Fibroblast of lung (primary cell): ENCODE data around the gene GHSR.

Experiments used
- EZH2 ChIP-seq: IDR thresholded peaks from 2 replicates; pipeline ENCODE4 v1.5.1; 2012; ENCODE audit warnings: low read length, control low read depth, mild to moderate bottlenecking; ENCODE audit errors: missing control alignments
- TF ChIP-seq, protein P1 (sequence below), 2 donors: IDR thresholded peaks in 1 of 2; conservative IDR thresholded peaks in 1 of 2; 1 replicate in 1 of 2; 2 replicates in 1 of 2; pipeline ENCODE4 v1.5.1; 2011 to 2012; ENCODE audit warnings: low read length in 2 of 2, control low read depth in 1 of 2, inconsistent platforms in 1 of 2, low read depth in 1 of 2, mild to moderate bottlenecking in 1 of 2

DNA sequence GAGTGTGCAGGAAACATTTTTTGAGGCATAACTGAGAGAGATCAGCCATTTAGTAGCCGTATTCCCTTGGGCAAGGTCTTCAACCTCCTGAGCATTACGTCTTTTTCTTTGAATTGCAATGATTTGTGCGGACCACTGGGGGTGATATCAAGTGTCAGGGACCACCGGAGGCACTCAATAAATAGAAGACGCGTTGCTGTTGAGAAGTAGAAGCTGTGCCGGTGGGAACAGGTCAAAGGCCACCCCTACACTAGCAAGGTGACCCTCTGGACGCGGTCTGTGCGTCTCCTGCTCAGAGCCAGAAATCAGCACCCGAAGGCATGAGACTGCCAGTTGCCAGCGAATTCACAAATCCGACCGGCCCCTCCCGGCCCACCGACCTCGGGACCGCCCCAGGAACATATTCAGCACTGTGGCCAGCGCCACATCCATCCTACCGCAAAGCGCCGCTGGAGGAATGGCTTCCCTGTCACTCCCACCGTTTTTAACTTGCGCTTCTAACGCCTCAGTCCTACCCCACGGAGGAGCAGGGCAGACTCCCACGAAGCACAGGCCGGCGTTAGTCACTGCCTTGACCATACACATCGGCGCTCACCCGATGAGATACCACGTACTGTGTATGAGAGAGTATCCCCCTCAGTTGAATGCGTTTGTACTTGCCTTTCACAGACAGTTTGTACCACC lies 1.4 kb upstream of the GHSR start:
- TF ChIP-seq, protein P1, sequence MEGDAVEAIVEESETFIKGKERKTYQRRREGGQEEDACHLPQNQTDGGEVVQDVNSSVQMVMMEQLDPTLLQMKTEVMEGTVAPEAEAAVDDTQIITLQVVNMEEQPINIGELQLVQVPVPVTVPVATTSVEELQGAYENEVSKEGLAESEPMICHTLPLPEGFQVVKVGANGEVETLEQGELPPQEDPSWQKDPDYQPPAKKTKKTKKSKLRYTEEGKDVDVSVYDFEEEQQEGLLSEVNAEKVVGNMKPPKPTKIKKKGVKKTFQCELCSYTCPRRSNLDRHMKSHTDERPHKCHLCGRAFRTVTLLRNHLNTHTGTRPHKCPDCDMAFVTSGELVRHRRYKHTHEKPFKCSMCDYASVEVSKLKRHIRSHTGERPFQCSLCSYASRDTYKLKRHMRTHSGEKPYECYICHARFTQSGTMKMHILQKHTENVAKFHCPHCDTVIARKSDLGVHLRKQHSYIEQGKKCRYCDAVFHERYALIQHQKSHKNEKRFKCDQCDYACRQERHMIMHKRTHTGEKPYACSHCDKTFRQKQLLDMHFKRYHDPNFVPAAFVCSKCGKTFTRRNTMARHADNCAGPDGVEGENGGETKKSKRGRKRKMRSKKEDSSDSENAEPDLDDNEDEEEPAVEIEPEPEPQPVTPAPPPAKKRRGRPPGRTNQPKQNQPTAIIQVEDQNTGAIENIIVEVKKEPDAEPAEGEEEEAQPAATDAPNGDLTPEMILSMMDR (conservative IDR thresholded peaks at IDR 0.05 in 1 of 2, IDR thresholded peaks at IDR 0.05 in 1 of 2; ENCODE audit: low read depth in 1 of 2, low read length in 2 of 2), result no peak
- TF ChIP-seq EZH2, result peak; percentile 61
